HG02884 (cell line): ENCODE results near the gene CFAP221.

Experiments
- ATAC-seq: cut with Tn5 transposase; IDR thresholded peaks from one replicate; pipeline ENCODE4 v1.9.1; 2021; ENCODE audit warnings: mild to moderate bottlenecking, moderate library complexity; ENCODE audit not compliant: unreplicated experiment

CFAP221 gene

DNA sequence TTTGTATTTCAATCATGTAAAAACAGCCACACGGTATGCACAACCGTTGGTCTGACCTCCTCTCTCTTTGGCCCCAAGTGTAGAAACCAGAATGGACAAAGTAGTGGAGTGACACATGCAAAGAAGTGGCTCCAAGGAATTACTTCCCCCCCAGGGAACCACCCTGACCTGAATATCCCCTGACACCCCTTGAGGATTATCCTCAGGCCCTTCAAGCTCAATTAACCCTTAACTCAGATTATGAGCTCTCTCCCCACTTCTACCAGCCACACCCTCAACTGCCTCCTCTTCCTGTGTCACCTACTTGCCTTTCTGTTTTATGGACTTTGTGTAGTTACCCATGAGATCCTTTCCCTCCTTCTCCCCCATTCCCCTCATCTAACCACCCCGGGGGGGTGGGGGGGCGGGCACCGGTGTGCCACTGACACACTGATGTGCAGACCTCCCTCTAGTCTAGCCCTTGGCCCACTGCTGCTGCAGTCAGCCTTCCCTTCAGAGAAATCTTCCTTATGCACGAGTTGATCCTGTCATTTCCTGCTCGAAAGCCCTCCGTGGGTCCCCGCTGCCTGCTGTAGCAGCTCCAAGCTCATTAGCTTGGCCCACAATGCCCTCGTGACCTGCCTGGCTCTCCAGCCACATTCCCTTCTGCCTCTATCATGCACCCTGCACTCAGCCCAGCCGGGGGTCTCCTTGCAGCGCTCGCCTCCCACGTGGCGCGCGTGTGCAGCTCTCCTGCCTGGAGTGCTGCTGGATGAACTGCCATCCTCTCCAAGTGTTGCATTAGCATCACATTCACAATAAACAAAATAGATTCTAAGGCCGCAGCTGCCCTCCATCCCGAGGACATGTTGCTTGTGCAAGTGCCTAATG is 94.7 kb downstream of the CFAP221 start:
- ATAC-seq: no peak

GRCh38 chr2:119641562-119642258 is 97.5 kb downstream of the CFAP221 start:
- ATAC-seq: peak; percentile 99

DNA sequence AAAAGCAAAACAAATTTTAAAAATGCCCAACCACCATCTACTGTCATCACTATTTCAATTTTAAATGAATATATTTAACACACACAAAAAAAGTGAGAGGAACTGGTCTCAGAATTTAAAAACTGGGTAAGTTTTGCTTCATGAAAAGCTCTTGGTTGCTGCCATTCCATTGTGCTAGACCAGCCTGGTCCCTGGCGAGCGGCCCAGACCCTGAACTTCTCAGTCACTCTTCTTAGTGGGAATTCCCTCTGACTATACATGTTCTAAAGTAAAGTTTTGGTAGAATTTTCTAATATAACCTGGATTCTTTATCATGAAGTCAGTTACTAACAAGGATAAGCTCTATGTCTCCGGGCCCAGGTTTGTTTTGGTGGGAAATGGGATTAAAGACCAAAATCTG is 99.9 kb downstream of the CFAP221 start:
- no peak for ATAC-seq

- no peak for ATAC-seq
These were observed 101.1 kb downstream of the CFAP221 start for GRCh38 chr2:119645173-119645855.

DNA sequence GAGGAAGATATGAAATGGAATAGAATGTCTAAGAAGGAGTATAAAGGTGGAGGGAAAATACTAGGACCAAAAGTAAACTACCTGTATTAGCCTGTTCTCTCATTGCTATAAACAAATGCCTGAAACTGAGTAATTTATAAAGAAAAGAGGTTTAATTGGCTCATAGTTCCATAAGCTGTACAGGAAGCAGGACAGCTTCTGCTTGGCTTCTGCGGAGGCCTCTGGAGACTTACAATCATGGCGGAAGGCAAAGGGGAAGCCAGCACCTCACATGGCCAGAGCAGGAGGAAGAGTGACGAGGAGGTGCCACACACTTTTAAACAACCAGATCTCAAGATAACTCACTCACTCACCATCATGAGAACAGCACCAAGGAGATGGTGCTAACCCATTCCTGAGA is 101.9 kb downstream of the CFAP221 start:
- ATAC-seq: no peak

- ATAC-seq: peak; percentile 79
These were observed 103.4 kb downstream of the CFAP221 start for GRCh38 chr2:119647440-119648169.

- no peak for ATAC-seq
These were observed 105.2 kb downstream of the CFAP221 start for GRCh38 chr2:119649364-119649917.

GRCh38 chr2:119650206-119650605 is 106.0 kb downstream of the CFAP221 start:
- no peak for ATAC-seq

DNA sequence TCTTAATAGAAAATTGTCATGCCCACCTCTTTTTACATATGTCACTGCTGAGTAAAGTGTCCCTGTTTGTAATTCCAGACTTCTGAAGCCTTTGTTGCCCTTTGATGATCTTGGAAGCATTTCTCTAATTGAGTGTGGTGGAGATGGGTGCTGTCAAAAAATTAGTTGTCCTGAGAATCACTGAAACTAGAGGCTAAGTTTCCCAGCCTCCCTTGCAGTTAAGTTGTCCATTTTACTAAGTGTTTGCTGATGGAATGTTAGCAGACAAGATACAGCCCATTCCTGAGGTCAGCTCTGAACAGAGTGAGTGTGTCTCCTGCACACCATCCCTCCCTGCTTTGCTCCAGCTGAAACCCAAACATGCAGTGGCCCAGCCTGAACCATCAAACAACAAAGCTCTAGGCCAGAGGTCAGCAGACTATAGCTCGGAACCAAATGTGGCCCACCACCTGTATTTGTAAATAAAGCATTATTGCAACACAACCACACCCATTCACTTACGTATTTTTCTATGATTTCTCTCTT is 106.7 kb downstream of the CFAP221 start:
- ATAC-seq: no peak

GRCh38 chr2:119657466-119658145 is 113.4 kb downstream of the CFAP221 start:
- no peak for ATAC-seq

DNA sequence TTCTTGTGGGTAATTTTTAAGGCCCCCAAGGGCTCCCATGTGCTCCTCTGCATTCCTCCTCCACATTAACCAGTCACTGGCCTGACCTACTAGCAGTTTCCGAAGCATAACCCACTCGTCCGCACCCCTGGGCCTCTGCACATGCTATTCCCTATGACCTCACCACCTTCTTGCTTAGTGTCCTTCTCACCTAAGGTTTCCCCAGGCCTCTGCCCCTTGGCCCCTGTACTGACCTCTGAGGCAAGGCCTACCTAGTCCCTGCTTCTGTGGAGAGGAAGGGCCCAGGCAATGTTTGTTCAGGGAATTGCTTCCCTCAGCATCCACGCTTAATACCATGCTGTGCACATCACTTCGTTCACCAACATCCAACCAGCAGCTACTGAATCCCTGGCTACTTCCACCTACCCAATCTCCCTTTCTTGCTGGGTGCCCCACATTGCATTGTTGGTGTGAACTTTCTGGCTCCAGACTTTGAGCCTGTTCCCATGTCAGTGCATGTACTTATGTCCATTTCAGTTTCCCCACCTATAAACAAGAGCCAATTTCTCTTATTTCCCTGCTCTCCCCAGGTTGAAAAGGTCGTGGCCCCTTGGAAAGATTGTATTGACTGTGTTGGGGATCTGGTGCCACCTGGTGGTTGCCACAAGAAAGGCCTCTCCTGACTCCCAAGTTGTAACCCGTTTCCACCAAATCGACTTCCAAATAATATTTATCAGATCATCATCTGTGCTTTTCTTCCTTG is 115.5 kb downstream of the CFAP221 start:
- no peak for ATAC-seq

- ATAC-seq: no peak
These were observed 116.1 kb downstream of the CFAP221 start for GRCh38 chr2:119660343-119660658.

DNA sequence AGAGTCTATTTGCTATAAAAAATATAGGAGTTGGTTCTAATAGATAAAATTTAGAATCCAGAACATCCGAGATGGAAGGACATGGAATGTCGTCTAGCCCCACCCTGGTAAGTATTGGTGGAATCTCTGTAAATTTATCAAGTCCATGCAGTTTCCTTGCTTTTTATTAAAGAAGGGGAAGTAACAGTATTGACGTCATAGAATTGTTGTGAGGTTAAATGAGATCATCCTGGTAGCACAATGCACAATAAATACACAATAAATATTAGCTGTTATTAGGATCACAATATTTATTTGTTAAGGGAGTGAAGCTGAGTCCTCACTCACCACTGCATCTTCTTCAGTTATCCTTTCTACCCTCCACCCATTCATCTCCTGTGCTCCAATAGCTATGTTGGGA is 118.0 kb downstream of the CFAP221 start:
- no peak for ATAC-seq

- ATAC-seq: no peak
These were observed 124.3 kb downstream of the CFAP221 start for GRCh38 chr2:119668546-119668945.

DNA sequence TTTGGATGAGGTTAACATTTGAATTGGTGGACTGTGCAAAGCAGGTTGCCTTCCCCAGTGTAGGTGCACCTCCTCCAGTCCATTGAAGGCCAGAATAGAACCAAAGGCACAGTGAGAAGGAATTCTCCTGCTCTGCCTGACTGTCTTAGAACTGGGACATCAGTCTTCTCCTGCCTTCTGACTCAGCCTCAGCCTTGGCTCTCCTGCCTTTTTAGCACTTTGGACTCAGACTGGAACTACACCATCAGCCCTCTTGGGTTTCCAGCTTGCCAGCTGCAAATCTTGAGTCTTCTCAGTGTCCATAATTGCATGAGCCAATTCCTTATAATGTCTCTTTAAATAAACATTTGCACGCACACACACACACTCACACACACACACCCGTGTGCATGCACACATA is 126.8 kb downstream of the CFAP221 start:
- no peak for ATAC-seq

GRCh38 chr2:119671752-119672151 is 127.5 kb downstream of the CFAP221 start:
- no peak for ATAC-seq

DNA sequence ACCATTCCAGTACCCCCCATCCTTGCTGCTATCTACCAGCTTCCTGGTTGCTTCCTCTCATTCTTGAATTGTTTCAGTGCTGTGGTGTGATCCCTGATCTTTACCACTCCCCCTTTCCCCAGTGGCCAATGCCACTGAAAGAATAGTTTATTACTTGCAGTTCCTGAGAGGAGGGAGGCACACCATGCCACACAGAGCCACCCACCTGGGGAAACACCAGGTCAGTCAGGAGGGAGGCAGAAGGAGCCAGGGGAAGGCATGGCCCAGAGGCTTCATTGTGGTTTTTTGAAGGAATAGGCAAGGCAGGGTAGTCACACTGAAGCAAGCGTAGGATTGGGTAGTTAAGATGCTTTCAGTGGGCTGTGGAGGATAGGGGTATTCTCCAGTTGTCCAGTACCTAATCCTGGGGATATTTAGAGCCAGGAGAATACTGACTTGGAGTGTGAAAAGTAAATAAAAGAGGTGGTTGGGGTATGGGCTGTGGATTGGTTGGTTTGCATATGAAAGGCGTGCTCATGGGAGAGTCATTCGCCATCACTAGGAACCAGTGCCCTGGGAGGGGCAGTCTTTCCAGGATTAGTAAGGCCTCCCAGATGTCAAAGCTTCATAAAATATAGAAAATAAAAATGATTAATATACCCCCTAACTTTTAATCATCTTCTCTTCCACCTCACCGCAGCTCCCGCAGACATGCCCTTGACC is 128.1 kb downstream of the CFAP221 start:
- ATAC-seq: no peak

DNA sequence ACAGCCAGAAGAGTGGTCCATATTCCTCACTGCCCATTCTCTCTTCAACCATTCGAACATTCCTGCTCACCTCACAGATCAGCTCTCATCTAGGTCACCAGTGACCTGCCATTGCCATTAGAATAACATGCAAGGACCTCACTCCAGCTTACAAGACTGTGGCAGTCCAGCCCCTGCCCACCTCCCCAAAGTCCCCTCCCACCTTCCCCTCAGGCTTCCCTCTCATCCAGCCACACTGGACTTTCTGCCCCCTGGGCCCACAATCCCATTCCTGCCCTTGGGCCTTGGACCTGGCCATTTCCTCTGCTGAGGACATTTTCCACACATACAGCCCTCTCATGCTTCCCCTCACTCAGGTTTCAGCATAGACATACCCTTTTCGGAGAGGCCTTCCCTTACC is 129.5 kb downstream of the CFAP221 start:
- ATAC-seq: no peak
